Epithelial cell of prostate (primary cell): ENCODE data around the gene CD1D.

ENCODE experiments used
- DNase-seq: peaks from one replicate; pipeline ENCODE4 v3.0.0-alpha.2; 2011; ENCODE audit warnings: low read depth, low spot score
- H3K27ac ChIP-seq: fragments of 450-650 bp; 2 replicates; pipeline ENCODE4 v1.5.1; 2017; ENCODE audit warnings: mild to moderate bottlenecking

CD1D gene

GRCh38 chr1:158180741-158181576, at the start of gene CD1D:
Gene CD1D (plus strand): TSS chr1:158180895. CDS start chr1:158181102, 207 bp downstream.
- no peak for DNase-seq
- no peak within 1 kb of the TSS for H3K27ac ChIP-seq

- DNase-seq = no peak
- H3K27ac ChIP-seq = no peak overlapping the region
Observed at GRCh38 chr1:158131217-158131616, 49.5 kb upstream of the CD1D start.

- H3K27ac ChIP-seq = no peak overlapping the region
- DNase-seq = no peak
Observed at GRCh38 chr1:158140764-158141192, 39.9 kb upstream of the CD1D start.

GRCh38 chr1:158145173-158145719, 35.4 kb upstream of the CD1D start:
- no peak for DNase-seq
- H3K27ac ChIP-seq = peak overlapping the region; percentile 95

GRCh38 chr1:158146165-158146564, 34.5 kb upstream of the CD1D start:
- DNase-seq = peak; percentile 70
- H3K27ac ChIP-seq = peak overlapping the region; percentile 95

- peak overlapping the region; percentile 95 for H3K27ac ChIP-seq
- DNase-seq = peak; percentile 52
Observed at GRCh38 chr1:158146739-158147138, 34.0 kb upstream of the CD1D start.

GRCh38 chr1:158147401-158147800, 33.3 kb upstream of the CD1D start:
- no peak for DNase-seq
- peak overlapping the region; percentile 95 for H3K27ac ChIP-seq

GRCh38 chr1:158147869-158148268, 32.8 kb upstream of the CD1D start:
- peak overlapping the region; percentile 95 for H3K27ac ChIP-seq
- no peak for DNase-seq

- H3K27ac ChIP-seq = no peak overlapping the region
- no peak for DNase-seq
Observed at GRCh38 chr1:158148468-158148867, 32.2 kb upstream of the CD1D start.

GRCh38 chr1:158149175-158149574, 31.5 kb upstream of the CD1D start:
- no peak for DNase-seq
- H3K27ac ChIP-seq = no peak overlapping the region

GRCh38 chr1:158149577-158150269, 31.0 kb upstream of the CD1D start:
- DNase-seq = peak; percentile 46
- no peak overlapping the region for H3K27ac ChIP-seq

GRCh38 chr1:158150523-158150922, 30.2 kb upstream of the CD1D start:
- H3K27ac ChIP-seq = no peak overlapping the region
- DNase-seq = no peak

- peak overlapping the region; percentile 47 for H3K27ac ChIP-seq
- DNase-seq = no peak
Observed at GRCh38 chr1:158153179-158153578, 27.5 kb upstream of the CD1D start.

- no peak for DNase-seq
- H3K27ac ChIP-seq = peak overlapping the region; percentile 47
Observed at GRCh38 chr1:158153746-158154444, 26.8 kb upstream of the CD1D start.

- no peak overlapping the region for H3K27ac ChIP-seq
- DNase-seq = no peak
Observed at GRCh38 chr1:158154501-158154900, 26.2 kb upstream of the CD1D start.

GRCh38 chr1:158155673-158156072, 25.0 kb upstream of the CD1D start:
- no peak overlapping the region for H3K27ac ChIP-seq
- DNase-seq = no peak

- H3K27ac ChIP-seq = no peak overlapping the region
- DNase-seq = no peak
Observed at GRCh38 chr1:158159597-158159996, 21.1 kb upstream of the CD1D start.

- H3K27ac ChIP-seq = no peak overlapping the region
- DNase-seq = no peak
Observed at GRCh38 chr1:158161446-158161845, 19.2 kb upstream of the CD1D start.

- DNase-seq = no peak
- no peak overlapping the region for H3K27ac ChIP-seq
Observed at GRCh38 chr1:158163000-158163947, 17.4 kb upstream of the CD1D start.
